GM23248 (cell line): Measurements from ENCODE around the gene RTL10.

ENCODE experiments used
- EZH2 ChIP-seq: fragments of 200-600 bp; sonication (generic); IDR thresholded peaks from 2 replicates; pipeline ENCODE4 v1.6.1; 2018; ENCODE audit warnings: antibody characterized with exemption, mild to moderate bottlenecking; ENCODE audit not compliant: insufficient read depth, poor library complexity, severe bottlenecking
- EZH2phosphoT487 ChIP-seq: fragments of 200-600 bp; sonication (generic); IDR thresholded peaks from 2 replicates; pipeline ENCODE4 v1.6.1; 2018; ENCODE audit warnings: antibody characterized with exemption, moderate library complexity, mild to moderate bottlenecking, low read depth; ENCODE audit not compliant: insufficient read depth

DNA sequence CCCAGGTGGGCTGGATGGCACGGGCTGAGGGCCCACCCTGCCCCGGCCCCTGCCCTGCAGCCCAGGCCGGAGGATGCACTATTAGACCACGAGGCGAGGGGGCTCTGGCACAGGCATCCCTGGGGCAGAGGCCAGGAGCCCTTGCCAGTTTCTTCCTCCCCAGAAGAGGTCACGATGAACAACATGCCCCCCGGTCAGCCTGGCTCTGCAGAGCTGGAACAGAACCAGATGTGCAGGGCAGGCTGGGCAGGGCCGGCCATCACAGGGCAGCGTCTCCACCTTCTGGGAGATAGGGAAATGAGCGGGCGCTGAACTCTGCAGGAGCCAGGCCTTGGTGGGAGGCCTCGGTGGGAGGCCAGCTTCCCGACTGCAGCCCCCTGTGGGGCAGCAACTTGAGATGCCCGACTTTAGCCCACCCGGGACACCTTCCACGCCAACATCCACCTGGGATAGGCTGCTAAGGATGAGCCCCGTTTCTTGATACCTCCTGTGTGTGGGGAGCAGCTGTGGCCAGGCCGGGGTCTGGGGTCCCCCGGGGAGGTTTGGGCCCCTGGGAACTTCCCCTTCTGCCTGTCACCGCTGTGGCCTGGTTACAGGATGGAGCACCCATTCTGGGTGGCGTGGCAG is 21.8 kb upstream of the RTL10 start:
- TF ChIP-seq EZH2phosphoT487 (no peak), EZH2 (no peak)
